C4-2B (cell line): ENCODE data around the gene CEP83.

Experiments
- ZFX ChIP-seq: fragments of 450-650 bp; IDR thresholded peaks from 2 replicates; pipeline ENCODE4 v1.6.1; 2017
- TF ChIP-seq, protein P1 (sequence below): fragments of 450-650 bp; conservative IDR thresholded peaks from 2 replicates; pipeline ENCODE4 v1.5.1; 2017; ENCODE audit warnings: mild to moderate bottlenecking

DNA sequence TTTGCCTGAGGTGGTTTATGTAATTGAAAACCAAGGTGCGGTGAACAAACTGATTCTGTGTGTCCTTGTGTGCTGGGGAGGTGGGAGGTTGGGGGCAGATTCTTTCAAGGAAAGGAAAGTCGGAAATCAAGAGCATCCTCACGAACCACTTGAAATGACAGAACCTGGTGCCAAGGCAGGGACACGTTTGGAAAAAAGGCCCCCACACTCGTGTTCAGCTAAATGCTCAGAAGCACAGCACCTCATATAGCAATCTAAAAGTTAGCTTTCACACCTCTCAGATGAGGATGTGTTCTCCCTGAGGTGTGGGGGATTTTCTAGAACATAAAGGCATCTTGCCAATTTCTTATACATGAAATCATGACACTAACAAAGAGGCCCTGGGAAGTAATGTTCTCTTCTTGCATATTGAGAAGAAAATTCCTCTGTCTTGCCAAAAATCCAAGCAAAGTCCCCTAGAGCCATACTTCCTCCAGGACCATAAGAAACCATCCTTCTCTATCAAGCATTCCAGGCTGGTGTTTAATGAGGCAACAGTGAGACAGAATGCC lies 191.7 kb downstream of the CEP83 start:
- TF ChIP-seq, protein P1, sequence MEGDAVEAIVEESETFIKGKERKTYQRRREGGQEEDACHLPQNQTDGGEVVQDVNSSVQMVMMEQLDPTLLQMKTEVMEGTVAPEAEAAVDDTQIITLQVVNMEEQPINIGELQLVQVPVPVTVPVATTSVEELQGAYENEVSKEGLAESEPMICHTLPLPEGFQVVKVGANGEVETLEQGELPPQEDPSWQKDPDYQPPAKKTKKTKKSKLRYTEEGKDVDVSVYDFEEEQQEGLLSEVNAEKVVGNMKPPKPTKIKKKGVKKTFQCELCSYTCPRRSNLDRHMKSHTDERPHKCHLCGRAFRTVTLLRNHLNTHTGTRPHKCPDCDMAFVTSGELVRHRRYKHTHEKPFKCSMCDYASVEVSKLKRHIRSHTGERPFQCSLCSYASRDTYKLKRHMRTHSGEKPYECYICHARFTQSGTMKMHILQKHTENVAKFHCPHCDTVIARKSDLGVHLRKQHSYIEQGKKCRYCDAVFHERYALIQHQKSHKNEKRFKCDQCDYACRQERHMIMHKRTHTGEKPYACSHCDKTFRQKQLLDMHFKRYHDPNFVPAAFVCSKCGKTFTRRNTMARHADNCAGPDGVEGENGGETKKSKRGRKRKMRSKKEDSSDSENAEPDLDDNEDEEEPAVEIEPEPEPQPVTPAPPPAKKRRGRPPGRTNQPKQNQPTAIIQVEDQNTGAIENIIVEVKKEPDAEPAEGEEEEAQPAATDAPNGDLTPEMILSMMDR, result no peak
- TF ChIP-seq ZFX, result no peak
